PC-3 (cell line): ENCODE data around the gene GLYATL1. TPM values are rescaled to one million over a fixed set of nuclear protein-coding genes. Genes with fewer than 3 reads are reported as not detected.

Experiments
- ATAC-seq: fragments of 200-7000 bp; cut with Tn5 transposase; 2 replicates; pipeline ENCODE4 v1.9.1; 2020; ENCODE audit warnings: mild to moderate bottlenecking, moderate library complexity
- BruUV-seq: library from RNA; stranded (reverse); fragments of 400-500 nt; replicated peaks from 2 replicates; lab custom pipeline; 2021; lab: Mats Ljungman, UMichigan
- CTCF ChIA-PET: fragments of 300-600 bp; sonication (Branson Sonifier 250); formaldehyde crosslinking; loops from one replicate; lab custom pipeline; 2022; ENCODE audit warnings: antibody characterized with exemption; lab: Charles Lee
- POLR2A ChIA-PET: fragments of 300-600 bp; sonication (Branson Sonifier 250); formaldehyde crosslinking; loops from one replicate; lab custom pipeline; 2022; ENCODE audit warnings: antibody characterized with exemption; ENCODE audit not compliant: unreplicated experiment; lab: Charles Lee
- DNase-seq: peaks from one replicate; pipeline ENCODE4 v3.0.0-alpha.2; 2015
- H2AFZ ChIP-seq: fragments of 300-600 bp; sonication (generic); 2 replicates; pipeline ENCODE4 v1.6.0; 2016; ENCODE audit warnings: antibody characterized with exemption, low read length
- H3F3A ChIP-seq: fragments of 300-600 bp; sonication (generic); one replicate; pipeline ENCODE4 v1.6.0; 2017; ENCODE audit warnings: antibody characterized with exemption, low read length, control low read depth, mild to moderate bottlenecking; ENCODE audit not compliant: unreplicated experiment
- H3K27ac ChIP-seq: fragments of 300-600 bp; sonication (generic); 2 replicates; pipeline ENCODE4 v1.5.1; 2016; ENCODE audit warnings: mild to moderate bottlenecking, low read length
- H3K27me3 ChIP-seq: fragments of 300-600 bp; sonication (generic); 2 replicates; pipeline ENCODE4 v1.6.1; 2016; ENCODE audit warnings: low read length, mixed read lengths
- H3K36me3 ChIP-seq: fragments of 300-600 bp; sonication (generic); 2 replicates; pipeline ENCODE4 v1.6.1; 2016; ENCODE audit warnings: low read depth, mixed run types, low read length, mixed read lengths
- H3K4me1 ChIP-seq: fragments of 300-600 bp; sonication (generic); 2 replicates; pipeline ENCODE4 v1.5.1; 2016; ENCODE audit warnings: low read length; ENCODE audit not compliant: insufficient read depth
- H3K4me2 ChIP-seq: fragments of 300-600 bp; sonication (generic); 2 replicates; pipeline ENCODE4 v1.6.0; 2016; ENCODE audit warnings: low read length
- H3K4me3 ChIP-seq: fragments of 300-600 bp; sonication (generic); 2 replicates; pipeline ENCODE4 v1.5.1; 2016; ENCODE audit warnings: mild to moderate bottlenecking, low read length, mixed read lengths
- H3K79me2 ChIP-seq: fragments of 300-600 bp; sonication (generic); 2 replicates; pipeline ENCODE4 v1.6.1; 2017; ENCODE audit warnings: low read length, mixed read lengths
- H3K9ac ChIP-seq: fragments of 300-600 bp; sonication (generic); 2 replicates; pipeline ENCODE4 v1.6.0; 2016; ENCODE audit warnings: mild to moderate bottlenecking, low read length
- H3K9me2 ChIP-seq: fragments of 300-600 bp; sonication (generic); replicated peaks from 2 replicates; pipeline ENCODE4 v1.6.1; 2016; ENCODE audit warnings: mixed run types, low read length, mixed read lengths
- H3K9me3 ChIP-seq: fragments of 300-600 bp; sonication (generic); 2 replicates; pipeline ENCODE4 v1.6.1; 2016; ENCODE audit warnings: low read length, mixed read lengths
- H4K20me1 ChIP-seq: fragments of 300-600 bp; sonication (generic); 2 replicates; pipeline ENCODE4 v1.6.1; 2016; ENCODE audit warnings: low read length, mixed read lengths
- CTCF ChIP-seq: fragments of 300-600 bp; sonication (generic); conservative IDR thresholded peaks from 2 replicates; pipeline ENCODE4 v1.5.1; 2017; ENCODE audit warnings: antibody characterized with exemption, low read depth, mild to moderate bottlenecking, low read length
- EZH2 ChIP-seq: fragments of 300-600 bp; sonication (generic); IDR thresholded peaks from one replicate; pipeline ENCODE4 v1.6.1; 2017; ENCODE audit warnings: antibody characterized with exemption, mild to moderate bottlenecking, low read length; ENCODE audit not compliant: unreplicated experiment
- EZH2phosphoT487 ChIP-seq: fragments of 300-600 bp; sonication (generic); IDR thresholded peaks from 2 replicates; pipeline ENCODE4 v1.6.1; 2018; ENCODE audit warnings: mild to moderate bottlenecking, antibody characterized with exemption, low read length, borderline replicate concordance
- intact Hi-C: fragments of 100-400 bp; cut with micrococcal nuclease; formaldehyde crosslinking; loops from 2 replicates; pipeline ENCODE4 v1.9.0; 2023
- total RNA-seq: library from RNA; depleted of rRNA; stranded (reverse); fragments of >200 nt; gene quantifications from 2 replicates; pipeline ENCODE4 v1.2.3, GENCODE V29; 2014

The GLYATL1 gene
- total RNA-seq, 1 experiment from 2014 or later = not detected

- Histone ChIP-seq H3K9ac (no peak overlapping the region), H3K79me2 (no peaks in the 10 kb centered on the region), H2AFZ (peak overlapping the region; percentile 68; the same call in 1 of the 2 replicates), H3K4me2 (peak overlapping the region; percentile 77; the same call in 1 of the 2 replicates), H3K27me3 (no peaks in the 10 kb centered on the region), H3K9me3 (peaks cover 10% of the 10 kb centered on the region), H3K4me3 (0 out of 2 replicates have a peak overlapping the region, but pooled peaks have one; percentile 59), H3K36me3 (no peaks in the 10 kb centered on the region), H3K27ac (no peak overlapping the region), H3K9me2 (no peaks in the 10 kb centered on the region), H3F3A (peaks cover 6% of the 10 kb centered on the region), H3K4me1 (peaks cover 36% of the 10 kb centered on the region), H4K20me1 (no peaks in the 10 kb centered on the region)
- DNase-seq = peak; percentile 14
- no peak for ATAC-seq
- ChIA-PET CTCF (no interaction called here), POLR2A (no interaction called here)
- TF ChIP-seq EZH2phosphoT487 (no peak), EZH2 (no peak), CTCF (no peak)
- BruUV-seq = no TSS peak
- intact Hi-C loops = no loop called here
These were observed 16.8 kb upstream of the GLYATL1 start for GRCh38 chr11:58922479-58922878.

DNA sequence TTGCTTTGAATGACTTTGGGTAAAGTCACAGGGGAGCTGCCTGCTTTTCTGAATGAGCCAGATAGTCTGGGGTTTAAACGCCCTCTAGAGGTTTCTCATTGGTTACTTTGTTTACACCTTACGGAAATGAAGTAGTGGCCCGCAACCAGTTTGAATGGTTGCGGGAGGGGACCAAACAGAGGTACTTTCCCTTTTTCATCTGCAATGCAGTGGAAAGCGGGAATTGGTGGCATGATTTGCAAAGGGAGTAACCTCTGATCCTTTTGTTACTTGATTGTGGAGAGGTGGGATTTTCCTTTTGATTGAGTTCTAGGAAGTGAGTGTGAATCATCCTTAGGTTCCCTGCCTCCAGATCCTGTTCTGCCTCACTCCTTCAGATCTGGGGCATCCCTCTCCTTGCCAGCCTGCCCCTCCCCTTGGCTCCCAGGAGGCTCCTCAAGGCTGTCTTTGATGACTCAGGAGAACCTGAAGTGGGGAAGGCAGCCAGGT is 15.9 kb upstream of the GLYATL1 start:
- DNase-seq = peak; percentile 84
- no TSS peak for BruUV-seq
- Histone ChIP-seq H3K4me1 (peaks cover 45% of the 10 kb centered on the region), H4K20me1 (no peaks in the 10 kb centered on the region), H3K9ac (no peak overlapping the region), H3K79me2 (no peaks in the 10 kb centered on the region), H2AFZ (peak overlapping the region; percentile 68), H3K36me3 (no peaks in the 10 kb centered on the region), H3K9me2 (no peaks in the 10 kb centered on the region), H3K9me3 (0 out of 2 replicates have a peak, but pooled peaks cover 1% of the 10 kb centered on the region), H3K27ac (no peak overlapping the region), H3F3A (peaks cover 6% of the 10 kb centered on the region), H3K27me3 (peaks cover 5% of the 10 kb centered on the region; the same call in 1 of the 2 replicates), H3K4me3 (peak overlapping the region; percentile 59), H3K4me2 (peak overlapping the region; percentile 77)
- ATAC-seq = peak; percentile 64
- TF ChIP-seq EZH2phosphoT487 = no peak
- peak; percentile 63 for TF ChIP-seq CTCF
- intact Hi-C loops = no loop called here
- ChIA-PET CTCF (no interaction called here), POLR2A (no interaction called here)

GRCh38 chr11:58924230-58924629 is 15.1 kb upstream of the GLYATL1 start:
- TF ChIP-seq EZH2 (no peak), EZH2phosphoT487 (no peak), CTCF (no peak)

More at GRCh38 chr11:58924230-58924629, 15.1 kb upstream of the GLYATL1 start:
- H3K9me2 ChIP-seq = no peaks in the 10 kb centered on the region
- H3K36me3 ChIP-seq = no peaks in the 10 kb centered on the region
- ChIA-PET POLR2A (no interaction called here), CTCF (no interaction called here)
- ATAC-seq (no peak), DNase-seq (no peak)
- no TSS peak for BruUV-seq
- no peak overlapping the region for H3K4me3 ChIP-seq
- intact Hi-C loops = no loop called here
- H3K9me3 ChIP-seq = no peaks in the 10 kb centered on the region
- H3K79me2 ChIP-seq = no peaks in the 10 kb centered on the region
- peaks cover 9% of the 10 kb centered on the region; the same call in 1 of the 2 replicates for H3K27me3 ChIP-seq
- H4K20me1 ChIP-seq = no peaks in the 10 kb centered on the region
- no peak overlapping the region for H3K27ac ChIP-seq
- H3K4me2 ChIP-seq = peak overlapping the region; percentile 77
- peaks cover 47% of the 10 kb centered on the region for H3K4me1 ChIP-seq
- H2AFZ ChIP-seq = no peak overlapping the region
- H3F3A ChIP-seq = peaks cover 6% of the 10 kb centered on the region
- H3K9ac ChIP-seq = no peak overlapping the region
